Naive thymus-derived CD4-positive, alpha-beta T cell (primary cell): ENCODE results near the gene CROT. TPM values are rescaled to one million over a fixed set of nuclear protein-coding genes. Genes with fewer than 3 reads are reported as not detected.

Experiments
- ATAC-seq: fragments of 150-1000 bp; cut with Tn5 transposase; 2 replicates; pipeline ENCODE4 v1.10.0; 2021; ENCODE audit warnings: mild to moderate bottlenecking, moderate library complexity
- CTCF ChIA-PET: fragments of 350-600 bp; sonication (Branson Sonifier 250); formaldehyde crosslinking; loops from one replicate; lab custom pipeline; 2021; ENCODE audit warnings: antibody characterized with exemption; lab: Charles Lee
- POLR2A ChIA-PET: fragments of 350-600 bp; sonication (Branson Sonifier 250); formaldehyde crosslinking; loops from one replicate; lab custom pipeline; 2021; ENCODE audit warnings: antibody characterized with exemption, inconsistent platforms; lab: Charles Lee
- DNase-seq, 9 donors: peaks; one replicate each; pipeline versions ENCODE4 v3.0.0 to v3.0.0-alpha.2; 2020 to 2022; ENCODE audit warnings: mixed read lengths in 1 of 9
- H3K27ac ChIP-seq: one replicate; pipeline ENCODE4 v1.7.0; 2013; ENCODE audit warnings: mild to moderate bottlenecking, low read depth, low read length, moderate library complexity
- H3K27me3 ChIP-seq, 2 donors: one replicate each; pipeline ENCODE4 v1.7.0; 2013; ENCODE audit warnings: low read length in 2 of 2, mild to moderate bottlenecking in 2 of 2, moderate library complexity in 2 of 2; ENCODE audit not compliant: control insufficient read depth in 2 of 2, insufficient read depth in 2 of 2
- H3K36me3 ChIP-seq, 3 experiments: 1 replicate in 2 of 3; 2 replicates in 1 of 3; pipeline ENCODE4 v1.7.0; 2013; ENCODE audit warnings: low read length in 3 of 3, mild to moderate bottlenecking in 3 of 3, moderate library complexity in 1 of 3; ENCODE audit not compliant: insufficient read depth in 3 of 3, control insufficient read depth in 2 of 3
- H3K4me1 ChIP-seq, 2 donors: one replicate each; pipeline ENCODE4 v1.7.0; 2013; ENCODE audit warnings: low read length in 2 of 2, mild to moderate bottlenecking in 2 of 2, moderate library complexity in 1 of 2; ENCODE audit not compliant: control insufficient read depth in 2 of 2, insufficient read depth in 2 of 2
- H3K4me3 ChIP-seq: 2 replicates; pipeline ENCODE4 v1.7.0; 2013; ENCODE audit warnings: mild to moderate bottlenecking, low read length
- H3K9me3 ChIP-seq, 3 experiments: 1 replicate in 2 of 3; 2 replicates in 1 of 3; pipeline ENCODE4 v1.7.0; 2013; ENCODE audit warnings: low read length in 3 of 3; ENCODE audit not compliant: control insufficient read depth in 2 of 3
- H3K27ac Mint-ChIP-seq, 9 donors: one replicate each; pipeline ENCODE4 v1.8.0; 2020 to 2022; ENCODE audit warnings: mixed read lengths in 9 of 9, mild to moderate bottlenecking in 8 of 9, moderate library complexity in 5 of 9, inconsistent platforms in 2 of 9
- H3K27me3 Mint-ChIP-seq, 5 donors: one replicate each; pipeline ENCODE4 v1.8.0; 2021 to 2022; ENCODE audit warnings: mixed read lengths in 5 of 5, mild to moderate bottlenecking in 1 of 5
- H3K36me3 Mint-ChIP-seq, 5 donors: one replicate each; pipeline ENCODE4 v1.8.0; 2020 to 2022; ENCODE audit warnings: mixed read lengths in 5 of 5, mild to moderate bottlenecking in 3 of 5, inconsistent platforms in 1 of 5
- H3K4me1 Mint-ChIP-seq, 7 donors: one replicate each; pipeline ENCODE4 v1.8.0; 2020 to 2022; ENCODE audit warnings: mixed read lengths in 7 of 7, mild to moderate bottlenecking in 3 of 7, inconsistent platforms in 1 of 7
- H3K4me3 Mint-ChIP-seq, 10 donors: one replicate each; pipeline ENCODE4 v1.8.0; 2020 to 2022; ENCODE audit warnings: mild to moderate bottlenecking in 10 of 10, mixed read lengths in 10 of 10, moderate library complexity in 6 of 10, inconsistent platforms in 2 of 10
- H3K9me3 Mint-ChIP-seq, 11 donors: one replicate each; pipeline ENCODE4 v1.8.0; 2020 to 2022; ENCODE audit warnings: mixed read lengths in 11 of 11, mild to moderate bottlenecking in 4 of 11, inconsistent platforms in 1 of 11, moderate library complexity in 1 of 11
- intact Hi-C, 2 donors: fragments of 100-400 bp; cut with micrococcal nuclease; formaldehyde crosslinking; loops; one replicate each; pipeline ENCODE4 v1.15.1; 2023
- polyA plus RNA-seq, 2 donors: library from polyadenylated mRNA; unstranded; fragments of 300-500 nt; fragmentation: Illumina TruSeq; gene quantifications; one replicate each; pipeline ENCODE4 v1.2.3, GENCODE V29; 2021
- total RNA-seq, 6 experiments: library from RNA in 5 of 6; stranded (reverse) in 5 of 6; gene quantifications; 1 replicate in 5 of 6; 2 replicates in 1 of 6; pipeline ENCODE4 v1.2.3 and lab custom pipeline; 2021 to 2026

CROT gene
- total and polyA plus RNA-seq, 7 experiments from 2014 or later, result 5.6 to 15.2 (median 9.1) TPM

- CTCF ChIA-PET, result no interaction called here
- no peak overlapping the region for H3K4me3 Mint-ChIP-seq
- Histone ChIP-seq H3K27ac (no peak overlapping the region), H3K36me3 (peaks cover 0 to 9% (median 5%) of the 10 kb centered on the region in 3 experiments), H3K9me3 (no peaks in the 10 kb centered on the region), H3K4me1 (no peaks in the 10 kb centered on the region), H3K27me3 (no peaks in the 10 kb centered on the region), H3K4me3 (no peak overlapping the region)
- ATAC-seq (no peak), DNase-seq (no peak)
- no peak overlapping the region for H3K27ac Mint-ChIP-seq
- H3K27me3 Mint-ChIP-seq, result no peaks in the 10 kb centered on the region
- H3K36me3 Mint-ChIP-seq, result peaks cover 8 to 61% (median 56%) of the 10 kb centered on the region in 5 donors
- POLR2A ChIA-PET, result interaction anchor here (1.4 kb wide), 1 partner anchor 13 kb away, joined by 3 read pairs; no protein-coding TSS in a partner anchor
- H3K9me3 Mint-ChIP-seq, result peaks cover 0 to 12% (median 2%) of the 10 kb centered on the region in 11 donors
- peaks cover 0 to 2% (median 0%) of the 10 kb centered on the region in 7 donors for H3K4me1 Mint-ChIP-seq
- intact Hi-C loops, result no loop called here
Measured at GRCh38 chr7:87336136-87336535, 9.3 kb upstream of the CROT start.

- Mint-ChIP-seq H3K9me3 (peaks cover 0 to 5% (median 0%) of the 10 kb centered on the region in 11 donors), H3K4me3 (no peak overlapping the region), H3K4me1 (peaks cover 0 to 10% (median 2%) of the 10 kb centered on the region in 7 donors), H3K27me3 (no peaks in the 10 kb centered on the region), H3K36me3 (peaks cover 9 to 55% (median 49%) of the 10 kb centered on the region in 5 donors), H3K27ac (peak overlapping the region in 1 of 9 donors; percentile 12)
- Histone ChIP-seq H3K9me3 (no peaks in the 10 kb centered on the region), H3K4me3 (no peak overlapping the region), H3K27ac (no peak overlapping the region), H3K36me3 (peaks cover 0 to 9% (median 5%) of the 10 kb centered on the region in 3 experiments), H3K27me3 (no peaks in the 10 kb centered on the region), H3K4me1 (no peaks in the 10 kb centered on the region)
- intact Hi-C loops, result no loop called here
- ATAC-seq, result no peak
- DNase-seq, result no peak
- POLR2A ChIA-PET, result no interaction called here
- CTCF ChIA-PET, result interaction anchor here (1.3 kb wide), 1 partner anchor 10 kb away, joined by 4 read pairs; no protein-coding TSS in a partner anchor
Measured at GRCh38 chr7:87337331-87337730, 8.1 kb upstream of the CROT start.

- DNase-seq (no peak), ATAC-seq (no peak)
- Mint-ChIP-seq H3K4me3 (no peak overlapping the region), H3K9me3 (peaks cover 0 to 5% (median 0%) of the 10 kb centered on the region in 11 donors), H3K27ac (peak overlapping the region in 2 of 9 donors; percentile 36 to 37), H3K4me1 (peaks cover 4 to 27% (median 20%) of the 10 kb centered on the region in 7 donors), H3K36me3 (peaks cover 9 to 50% (median 43%) of the 10 kb centered on the region in 5 donors), H3K27me3 (no peaks in the 10 kb centered on the region)
- H3K36me3 ChIP-seq, result peaks cover 0 to 9% (median 5%) of the 10 kb centered on the region in 3 experiments
- no peak overlapping the region for H3K27ac ChIP-seq
- ChIA-PET CTCF (no interaction called here), POLR2A (no interaction called here)
- no peaks in the 10 kb centered on the region for H3K27me3 ChIP-seq
- peaks cover 0 to 10% of the 10 kb centered on the region in 2 donors for H3K4me1 ChIP-seq
- no peaks in the 10 kb centered on the region for H3K9me3 ChIP-seq
- no peak overlapping the region for H3K4me3 ChIP-seq
- intact Hi-C loops, result no loop called here
Measured at GRCh38 chr7:87339373-87339897, 6.0 kb upstream of the CROT start.

GRCh38 chr7:87341441-87341840 lies 4.0 kb upstream of the CROT start:
- no peaks in the 10 kb centered on the region for H3K27me3 Mint-ChIP-seq
- peak overlapping the region in 4 of 9 donors; percentile 6 to 83 (median 42) for H3K27ac Mint-ChIP-seq
- H3K4me1 Mint-ChIP-seq, result peaks cover 10 to 41% (median 34%) of the 10 kb centered on the region in 7 donors
- Histone ChIP-seq H3K4me1 (peaks cover 6 to 10% of the 10 kb centered on the region in 2 donors), H3K27ac (no peak overlapping the region), H3K27me3 (no peaks in the 10 kb centered on the region), H3K36me3 (peaks cover 0 to 15% (median 5%) of the 10 kb centered on the region in 3 experiments), H3K9me3 (no peaks in the 10 kb centered on the region), H3K4me3 (no peak overlapping the region)
- DNase-seq, result no peak
- ChIA-PET POLR2A (no interaction called here), CTCF (no interaction called here)
- H3K36me3 Mint-ChIP-seq, result peaks cover 5 to 34% (median 27%) of the 10 kb centered on the region in 5 donors
- H3K4me3 Mint-ChIP-seq, result peak overlapping the region in 1 of 10 donors; percentile 66
- ATAC-seq, result no peak
- intact Hi-C loops, result no loop called here
- H3K9me3 Mint-ChIP-seq, result no peaks in the 10 kb centered on the region

GRCh38 chr7:87342231-87342630 lies 3.2 kb upstream of the CROT start:
- H3K4me3 ChIP-seq, result no peak overlapping the region
- Mint-ChIP-seq H3K36me3 (peaks cover 5 to 29% (median 24%) of the 10 kb centered on the region in 5 donors), H3K27me3 (no peaks in the 10 kb centered on the region), H3K9me3 (no peaks in the 10 kb centered on the region), H3K27ac (no peak overlapping the region), H3K4me3 (peak overlapping the region in 2 of 10 donors; percentile 7 to 47), H3K4me1 (peaks cover 12 to 48% (median 42%) of the 10 kb centered on the region in 7 donors)
- ChIA-PET POLR2A (no interaction called here), CTCF (no interaction called here)
- H3K9me3 ChIP-seq, result no peaks in the 10 kb centered on the region
- no peak for ATAC-seq
- no peak for DNase-seq
- H3K27me3 ChIP-seq, result no peaks in the 10 kb centered on the region
- H3K4me1 ChIP-seq, result peaks cover 10% of the 10 kb centered on the region in 2 donors
- intact Hi-C loops, result no loop called here
- H3K36me3 ChIP-seq, result peaks cover 0 to 15% (median 5%) of the 10 kb centered on the region in 3 experiments
- no peak overlapping the region for H3K27ac ChIP-seq

GRCh38 chr7:87344446-87344845 lies 1.0 kb upstream of the CROT start:
- peaks cover 0 to 17% (median 3%) of the 10 kb centered on the region in 3 experiments for H3K36me3 ChIP-seq
- Mint-ChIP-seq H3K27ac (peak overlapping the region; percentile 88 to 98 (median 96)), H3K27me3 (no peaks in the 10 kb centered on the region), H3K4me3 (peak overlapping the region; percentile 81 to 100 (median 92)), H3K36me3 (peaks cover 5 to 32% (median 26%) of the 10 kb centered on the region in 5 donors), H3K4me1 (peaks cover 12 to 56% (median 46%) of the 10 kb centered on the region in 7 donors), H3K9me3 (no peaks in the 10 kb centered on the region)
- CTCF ChIA-PET, result interaction anchor here (0.7 kb wide), 1 partner anchor 34 kb away, joined by 3 read pairs; no protein-coding TSS in a partner anchor
- intact Hi-C loops, result loop anchor here (2.0 kb wide), 5 partner anchors 24 to 590 kb away; partner anchors contain the start of genes ABCB1 (in 1 of the 2) and ADAM22 (in 1 of the 2)
- H3K27me3 ChIP-seq, result no peaks in the 10 kb centered on the region
- no peaks in the 10 kb centered on the region for H3K9me3 ChIP-seq
- H3K4me3 ChIP-seq, result peak overlapping the region; percentile 86
- peak overlapping the region; percentile 87 for H3K27ac ChIP-seq
- peaks cover 10% of the 10 kb centered on the region in 2 donors for H3K4me1 ChIP-seq
- DNase-seq, result peak in 1 of 9 donors; percentile 5
- ATAC-seq, result no peak
- POLR2A ChIA-PET, result interaction anchor here (0.9 to 1.9 kb wide), 3 partner anchors 26 to 124 kb away, joined by 3 to 5 read pairs (median 3); no protein-coding TSS in a partner anchor
